ENCODE data around the gene RBM20. TPM values are rescaled to one million over a fixed set of nuclear protein-coding genes. Genes with fewer than 3 reads are reported as not detected.

RBM20 gene
- total and polyA plus RNA-seq, 7 donors = 0.23 to 7.8 (median 5.4) TPM; not detected in 1

GRCh38 chr10:110788620-110789385 lies 144.7 kb downstream of the RBM20 start:
- Histone ChIP-seq H3K9me3 (no peaks in the 10 kb centered on the region), H3K4me1 (peaks cover 0 to 80% (median 51%) of the 10 kb centered on the region in 4 donors), H3K4me3 (no peak overlapping the region), H3K27ac (peak overlapping the region in 3 of 4 donors; percentile 67 to 77 (median 76)), H3K36me3 (no peaks in the 10 kb centered on the region), H3K27me3 (no peaks in the 10 kb centered on the region)
- WGBS, 2 donors = 89 to 93% methylated on average over 8 of the region's 8 CpGs
- TF ChIP-seq POLR2AphosphoS5 (IDR thresholded peaks at IDR 0.05) (no peak), POLR2A (IDR thresholded peaks at IDR 0.05) (no peak), EP300 (IDR thresholded peaks at IDR 0.05) (no peak), CTCF (IDR thresholded peaks at IDR 0.05) (no peak)
- no peak for DNase-seq
- intact Hi-C loops (cut with DNase I) = no loop called here

- 82 to 85% methylated on average over 10 of the region's 10 CpGs for WGBS, 2 donors
- Histone ChIP-seq H3K4me3 (no peak overlapping the region), H3K4me1 (peaks cover 0 to 80% (median 51%) of the 10 kb centered on the region in 4 donors), H3K27ac (peak overlapping the region in 3 of 4 donors; percentile 67 to 77 (median 76)), H3K9me3 (no peaks in the 10 kb centered on the region), H3K27me3 (no peaks in the 10 kb centered on the region), H3K36me3 (no peaks in the 10 kb centered on the region)
- intact Hi-C loops (cut with DNase I) = no loop called here
- no peak for TF ChIP-seq CTCF (IDR thresholded peaks at IDR 0.05)
- TF ChIP-seq EP300 (IDR thresholded peaks at IDR 0.05) = no peak
- TF ChIP-seq POLR2AphosphoS5 (IDR thresholded peaks at IDR 0.05) = no peak
- TF ChIP-seq POLR2A (IDR thresholded peaks at IDR 0.05) = no peak
- no peak for DNase-seq
Observed at GRCh38 chr10:110789604-110790433, 145.7 kb downstream of the RBM20 start.

- Histone ChIP-seq H3K36me3 (no peaks in the 10 kb centered on the region), H3K9me3 (no peaks in the 10 kb centered on the region), H3K4me1 (peaks cover 0 to 79% (median 54%) of the 10 kb centered on the region in 4 donors), H3K4me3 (no peak overlapping the region), H3K27ac (peak overlapping the region; percentile 38 to 77 (median 72)), H3K27me3 (no peaks in the 10 kb centered on the region)
- intact Hi-C loops (cut with DNase I) = no loop called here
- no peak for DNase-seq
- TF ChIP-seq POLR2AphosphoS5 (IDR thresholded peaks at IDR 0.05) (no peak), CTCF (IDR thresholded peaks at IDR 0.05) (no peak), EP300 (IDR thresholded peaks at IDR 0.05) (no peak), POLR2A (IDR thresholded peaks at IDR 0.05) (no peak)
- 73 to 75% methylated on average over 8 of the region's 8 CpGs for WGBS, 2 donors
Observed at GRCh38 chr10:110790913-110791506, 146.9 kb downstream of the RBM20 start.

GRCh38 chr10:110791541-110792073 lies 147.5 kb downstream of the RBM20 start:
- H3K27me3 ChIP-seq = no peaks in the 10 kb centered on the region
- H3K9me3 ChIP-seq = no peaks in the 10 kb centered on the region
- peak overlapping the region; percentile 38 to 77 (median 72) for H3K27ac ChIP-seq
- TF ChIP-seq POLR2AphosphoS5 (IDR thresholded peaks at IDR 0.05) (no peak), CTCF (IDR thresholded peaks at IDR 0.05) (no peak)
- no peak overlapping the region for H3K4me3 ChIP-seq
- no peaks in the 10 kb centered on the region for H3K36me3 ChIP-seq
- WGBS, 2 donors = 58 to 75% methylated on average over 4 of the region's 4 CpGs
- H3K4me1 ChIP-seq = peaks cover 0 to 74% (median 54%) of the 10 kb centered on the region in 4 donors
- DNase-seq = no peak
- intact Hi-C loops (cut with DNase I) = no loop called here

Data from sigmoid colon (tissue), 7 donors.